GM12878 (cell line): ENCODE measurements around the gene HOXD11. TPM values are rescaled to one million over a fixed set of nuclear protein-coding genes. Genes with fewer than 3 reads are reported as not detected.

Experiments
- ATAC-seq: fragments of 200-7000 bp; cut with Tn5 transposase; 3 replicates; pipeline ENCODE4 v1.9.1; 2020; ENCODE audit warnings: mild to moderate bottlenecking, moderate library complexity
- BruUV-seq: library from RNA; stranded (reverse); fragments of 400-500 nt; replicated peaks from 2 replicates; lab custom pipeline; 2021; lab: Mats Ljungman, UMichigan
- CTCF ChIA-PET: fragments of 300-600 bp; sonication (Branson Sonifier 250); formaldehyde crosslinking; extraction: SDS; loops from one replicate; lab custom pipeline; 2021; ENCODE audit warnings: inconsistent platforms; lab: Yijun Ruan, JAX
- POLR2A ChIA-PET: fragments of 350-600 bp; formaldehyde crosslinking; extraction: SDS; loops from one replicate; lab custom pipeline; 2021; ENCODE audit warnings: inconsistent platforms; lab: Charles Lee
- RAD21 ChIA-PET: fragments of 300-600 bp; sonication (Branson Sonifier 250); formaldehyde crosslinking; loops from one replicate; lab custom pipeline; 2023; ENCODE audit warnings: antibody characterized with exemption; ENCODE audit not compliant: unreplicated experiment; lab: Charles Lee
- SMC1A ChIA-PET: fragments of 300-600 bp; sonication (Branson Sonifier 250); formaldehyde crosslinking; loops from one replicate; lab custom pipeline; 2023; ENCODE audit not compliant: unreplicated experiment, uncharacterized antibody; lab: Charles Lee
- DNase-seq: peaks from one replicate; pipeline ENCODE4 v3.0.0-alpha.2; 2011; ENCODE audit warnings: low read depth, low spot score
- FAIRE-seq: peaks from 3 replicates; lab custom pipeline; 2011; peaks lifted over from hg19 to GRCh38; lab: Jason Lieb, UNC
- H2AFZ ChIP-seq: 2 replicates; pipeline ENCODE4 v1.6.0; 2011; ENCODE audit warnings: low read depth, low read length, control low read depth; ENCODE audit not compliant: control insufficient read depth
- H3K27ac ChIP-seq: 2 replicates; pipeline ENCODE4 v1.5.1; 2011; ENCODE audit warnings: control low read depth; ENCODE audit not compliant: control insufficient read depth, insufficient read depth
- H3K27me3 ChIP-seq, 2 experiments: replicated peaks in 1 of 2; 2 replicates each; pipeline versions ENCODE4 v1.6.0 to v1.6.1; 2011; ENCODE audit warnings: low read length in 1 of 2; ENCODE audit not compliant: control insufficient read depth in 2 of 2, insufficient read depth in 2 of 2
- H3K36me3 ChIP-seq, 2 experiments: 2 replicates each; pipeline ENCODE4 v1.5.1; 2011; ENCODE audit warnings: low read length in 1 of 2; ENCODE audit not compliant: control insufficient read depth in 2 of 2, insufficient read depth in 2 of 2
- H3K4me1 ChIP-seq: 2 replicates; pipeline ENCODE4 v1.6.1; 2011; ENCODE audit warnings: mild to moderate bottlenecking, low read length, moderate library complexity, mixed read lengths; ENCODE audit not compliant: control insufficient read depth, insufficient read depth
- H3K4me2 ChIP-seq: 2 replicates; pipeline ENCODE4 v1.6.0; 2011; ENCODE audit warnings: control low read depth; ENCODE audit not compliant: control insufficient read depth, insufficient read depth
- H3K4me3 ChIP-seq: fragments of 200-600 bp; sonication (generic); 2 replicates; pipeline ENCODE4 v1.5.1; 2016
- H3K79me2 ChIP-seq: 2 replicates; pipeline ENCODE4 v1.6.0; 2011; ENCODE audit warnings: low read length; ENCODE audit not compliant: control insufficient read depth, insufficient read depth
- H3K9ac ChIP-seq: 2 replicates; pipeline ENCODE4 v1.8.0; 2011; ENCODE audit warnings: low read length, control low read depth, mixed read lengths; ENCODE audit not compliant: control insufficient read depth, insufficient read depth
- H3K9me3 ChIP-seq: replicated peaks from 3 replicates; pipeline ENCODE4 v1.5.1; 2011; ENCODE audit warnings: mild to moderate bottlenecking, low read length; ENCODE audit not compliant: control insufficient read depth, insufficient read depth
- H4K20me1 ChIP-seq: 2 replicates; pipeline ENCODE4 v1.6.0; 2011; ENCODE audit not compliant: control insufficient read depth, insufficient read depth
- HDAC6 ChIP-seq: fragments of 200-600 bp; sonication (generic); IDR thresholded peaks from one replicate; pipeline ENCODE4 v1.8.0; 2017; ENCODE audit warnings: antibody characterized with exemption; ENCODE audit not compliant: unreplicated experiment
- IKZF1 ChIP-seq: fragments of 450-650 bp; conservative IDR thresholded peaks from 2 replicates; pipeline ENCODE4 v1.6.1; 2017; ENCODE audit warnings: antibody characterized with exemption, mild to moderate bottlenecking
- NBN ChIP-seq: fragments of 450-650 bp; IDR thresholded peaks from 2 replicates; pipeline ENCODE4 v1.6.1; 2016
- YY1 ChIP-seq: IDR thresholded peaks from 2 replicates; pipeline ENCODE4 v1.6.1; 2011; ENCODE audit warnings: low read depth, mild to moderate bottlenecking, low read length
- WGBS: methylation state at CpG from one replicate; pipeline ENCODE4 v1.1.6; 2016; ENCODE audit warnings: low lambda C conversion rate; ENCODE audit not compliant: insufficient replicate concordance, insufficient coverage; ENCODE audit errors: missing lambda C conversion rate; 5-methylcytosine and 5-hydroxymethylcytosine counted together
- in situ Hi-C: fragments of 300-500 bp; cut with MboI; formaldehyde crosslinking; loops from 9 replicates; pipeline ENCODE4 v1.14.3; 2018; ENCODE audit warnings: mixed read lengths
- intact Hi-C: fragments of 100-400 bp; cut with micrococcal nuclease; formaldehyde crosslinking; loops from one replicate; pipeline ENCODE4 v1.14.2; 2022; ENCODE audit not compliant: unreplicated experiment
- polyA plus RNA-seq, 11 experiments: library from polyadenylated mRNA; depleted of rRNA in 4 of 11; unstranded in 6 of 11; stranded (reverse) in 5 of 11; fragments of >200 nt; fragmentation: Nextera tagmentation in 4 of 11; fragmentation: Illumina TruSeq in 1 of 11; extraction: Ambion mirVana in 4 of 11; extraction: Trizol in 1 of 11; gene quantifications; 1 replicate in 1 of 11; 2 replicates in 10 of 11; pipeline versions ENCODE4 v1.2.1 to v1.2.3, GENCODE V29; 2011 to 2016; ENCODE audit warnings: inconsistent platforms in 2 of 11, missing spikeins in 2 of 11, low read depth in 1 of 11
- total RNA-seq, 4 experiments: library from RNA; depleted of rRNA in 3 of 4; stranded (reverse); fragments of >200 nt in 3 of 4; fragmentation: Illumina TruSeq in 1 of 4; extraction: Trizol in 1 of 4; gene quantifications; 2 replicates each; pipeline versions ENCODE4 v1.2.1 to v1.2.3, GENCODE V29; 2013 to 2021
- TF ChIP-seq, protein P1 (sequence below): IDR thresholded peaks from 2 replicates; pipeline ENCODE4 v1.6.1; 2011; ENCODE audit warnings: mild to moderate bottlenecking, low read depth, low read length, moderate library complexity; ENCODE audit not compliant: insufficient replicate concordance

The HOXD11 gene
- total and polyA plus RNA-seq, 10 of the 15 experiments (the other 5 are each of a cell fraction or from before 2014, with no cell fraction given) = not detected

DNA sequence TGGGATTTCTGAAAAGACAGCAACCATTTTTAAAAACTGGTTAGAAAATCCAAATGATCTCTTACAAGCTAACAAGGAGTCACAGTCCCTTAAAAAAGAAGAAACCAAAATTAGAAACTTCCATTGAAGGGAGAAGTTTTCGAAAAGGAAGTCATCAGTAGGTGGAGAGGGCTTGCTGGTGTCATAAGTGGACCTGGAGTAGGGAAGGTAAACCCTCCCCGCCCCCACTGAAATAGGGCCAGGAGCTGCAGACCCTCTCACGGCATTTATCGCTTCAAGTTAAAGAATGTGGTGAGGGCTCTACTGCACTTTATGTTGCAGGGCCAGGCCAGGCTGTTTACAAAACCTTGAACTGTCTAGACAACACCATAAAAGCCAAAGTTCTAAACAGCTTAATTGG, 2.9 kb downstream of the HOXD11 start:
- H4K20me1 ChIP-seq = no peaks in the 10 kb centered on the region
- H3K4me1 ChIP-seq = no peaks in the 10 kb centered on the region
- no peak overlapping the region for H3K9ac ChIP-seq
- in situ Hi-C loops = no loop called here
- RAD21 ChIA-PET = interaction anchor here (1.1 kb wide), 1 partner anchor 345 kb away, joined by 3 read pairs; no protein-coding TSS in a partner anchor
- BruUV-seq = no TSS peak
- no peaks in the 10 kb centered on the region for H3K36me3 ChIP-seq
- no peak overlapping the region for H2AFZ ChIP-seq
- no peak for TF ChIP-seq HDAC6
- TF ChIP-seq IKZF1 = no peak
- TF ChIP-seq NBN = no peak
- TF ChIP-seq, protein P1, sequence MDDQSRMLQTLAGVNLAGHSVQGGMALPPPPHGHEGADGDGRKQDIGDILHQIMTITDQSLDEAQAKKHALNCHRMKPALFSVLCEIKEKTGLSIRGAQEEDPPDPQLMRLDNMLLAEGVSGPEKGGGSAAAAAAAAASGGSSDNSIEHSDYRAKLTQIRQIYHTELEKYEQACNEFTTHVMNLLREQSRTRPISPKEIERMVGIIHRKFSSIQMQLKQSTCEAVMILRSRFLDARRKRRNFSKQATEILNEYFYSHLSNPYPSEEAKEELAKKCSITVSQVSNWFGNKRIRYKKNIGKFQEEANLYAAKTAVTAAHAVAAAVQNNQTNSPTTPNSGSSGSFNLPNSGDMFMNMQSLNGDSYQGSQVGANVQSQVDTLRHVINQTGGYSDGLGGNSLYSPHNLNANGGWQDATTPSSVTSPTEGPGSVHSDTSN = no peak
- no peak for TF ChIP-seq YY1
- peaks cover 3% of the 10 kb centered on the region; the same call in 1 of the 3 replicates for H3K9me3 ChIP-seq
- CTCF ChIA-PET = interaction anchor here (0.8 to 2.5 kb wide), 10 partner anchors 8 to 1039 kb away, joined by 3 to 12 read pairs (median 6); no protein-coding TSS in a partner anchor
- intact Hi-C loops = no loop called here
- WGBS = 18% methylated on average over 4 of the region's 4 CpGs
- ATAC-seq (no peak), DNase-seq (no peak), FAIRE-seq (no peak)
- H3K79me2 ChIP-seq = no peaks in the 10 kb centered on the region
- peaks cover 13 to 41% of the 10 kb centered on the region in 2 experiments for H3K27me3 ChIP-seq
- POLR2A ChIA-PET = no interaction called here
- H3K27ac ChIP-seq = no peak overlapping the region
- SMC1A ChIA-PET = interaction anchor here (0.6 to 2.0 kb wide), 4 partner anchors 16 to 712 kb away, joined by 3 to 7 read pairs (median 4); no protein-coding TSS in a partner anchor
- H3K4me3 ChIP-seq = no peak overlapping the region
- no peak overlapping the region for H3K4me2 ChIP-seq
